GM13977 (cell line): ENCODE data around the gene MYO18B.
"Not testable (repeated sequence)": the region's sequence is repeated elsewhere in the genome, so short reads cannot be mapped to it uniquely, and the experiment has no call there.

ENCODE experiments used
- DNase-seq: peaks from one replicate; pipeline ENCODE4 v3.0.0; 2012; ENCODE audit warnings: low spot score
- CTCF ChIP-seq: IDR thresholded peaks from 2 replicates; pipeline ENCODE4 v1.5.1; 2012; ENCODE audit warnings: mild to moderate bottlenecking, control low read depth; ENCODE audit not compliant: insufficient read depth; ENCODE audit errors: extremely low read depth, missing control alignments
- in situ Hi-C: fragments of 300-500 bp; cut with MboI; formaldehyde crosslinking; loops from one replicate; pipeline ENCODE4 v1.12.0; 2022; ENCODE audit warnings: low sequenced_read_pairs, low pct_unique_long_range_greater_than_20kb, mixed read lengths, inconsistent platforms; ENCODE audit not compliant: unreplicated experiment

The MYO18B gene

GRCh38 chr22:25970999-25971811 is 229.2 kb downstream of the MYO18B start:
- in situ Hi-C loops: no loop called here
- no peak for DNase-seq
- no peak for TF ChIP-seq CTCF

DNA sequence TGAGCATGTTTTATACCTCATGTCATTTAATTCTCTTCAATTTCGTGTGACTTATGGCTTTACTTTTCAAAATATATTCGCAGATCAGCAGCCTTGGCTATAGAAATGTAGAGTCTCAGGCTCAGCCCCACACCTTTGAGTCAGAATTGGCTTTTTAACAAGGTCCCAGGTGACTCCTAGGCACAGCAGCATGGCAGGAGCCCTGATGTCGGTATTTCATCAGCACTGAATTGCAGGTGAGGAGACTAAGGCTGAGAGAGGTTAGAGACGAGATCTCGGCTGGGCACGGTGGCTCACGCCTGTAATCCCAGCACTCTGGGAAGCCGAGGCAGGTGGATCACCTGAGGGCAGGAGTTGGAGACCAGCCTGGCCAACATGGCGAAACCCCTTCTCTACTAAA is 230.4 kb downstream of the MYO18B start:
- in situ Hi-C loops: no loop called here
- no peak for TF ChIP-seq CTCF
- DNase-seq: no peak

GRCh38 chr22:25976356-25976755 is 234.4 kb downstream of the MYO18B start:
- in situ Hi-C loops: no loop called here

DNA sequence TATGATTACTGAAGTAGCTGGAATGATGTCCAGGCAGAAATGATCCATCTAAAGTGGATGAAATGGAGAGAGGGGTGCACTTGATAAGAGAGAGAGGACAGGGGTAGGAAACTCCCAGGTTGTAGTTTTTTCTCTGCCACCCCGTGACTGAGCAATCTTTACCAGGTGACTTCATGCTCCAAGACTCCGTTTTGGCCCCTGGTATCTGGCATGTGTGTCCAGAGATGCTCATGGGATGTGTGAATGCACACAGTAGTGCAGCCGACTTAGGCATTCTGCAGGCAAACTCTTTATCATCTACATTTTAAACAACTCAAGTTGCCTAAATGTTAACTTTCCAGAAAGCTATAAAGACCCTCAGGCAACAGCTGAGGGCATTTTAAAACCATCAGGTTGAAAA is 238.0 kb downstream of the MYO18B start:
- TF ChIP-seq CTCF: no peak
- in situ Hi-C loops: no loop called here
- DNase-seq: no peak

More at GRCh38 chr22:25976356-25976755, 234.4 kb downstream of the MYO18B start:
- no peak for TF ChIP-seq CTCF
- no peak for DNase-seq

GRCh38 chr22:25984911-25985310 is 242.9 kb downstream of the MYO18B start:
- in situ Hi-C loops, DNase-seq: not testable (repeated sequence)

GRCh38 chr22:25987948-25988347 is 246.0 kb downstream of the MYO18B start:
- TF ChIP-seq CTCF: no peak
- DNase-seq: peak; percentile 14
- in situ Hi-C loops: no loop called here

DNA sequence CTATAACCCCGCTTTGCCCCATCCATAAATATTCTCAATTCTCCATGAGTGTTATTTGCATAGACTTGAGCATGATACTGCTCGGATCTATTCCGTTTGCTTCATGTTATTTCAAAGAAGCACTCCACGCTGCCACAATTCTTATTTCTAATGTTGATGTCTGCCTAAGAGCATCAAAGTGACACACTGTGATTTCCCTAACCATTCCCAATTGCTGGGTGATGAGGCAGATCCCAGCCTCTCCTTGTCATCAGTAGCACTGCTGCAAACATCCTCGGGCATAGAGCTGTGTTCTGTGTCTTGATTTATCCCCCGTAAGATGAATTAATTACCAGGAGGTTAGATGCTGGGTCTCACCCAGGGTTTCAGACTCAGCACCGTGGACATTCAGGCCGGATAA is 249.0 kb downstream of the MYO18B start:
- DNase-seq: no peak
- TF ChIP-seq CTCF: no peak
- in situ Hi-C loops: no loop called here
